Coronary artery (tissue), 2 donors: ENCODE measurements around the gene EFTUD2.

Experiments used
- DNase-seq: peaks from one replicate; pipeline ENCODE4 v3.0.0-alpha.2; 2017; ENCODE audit warnings: low spot score
- H3K27ac ChIP-seq, 2 donors: fragments of 200-600 bp; sonication (generic); one replicate each; pipeline ENCODE4 v1.5.1; 2016 to 2019
- H3K4me3 ChIP-seq: fragments of 200-600 bp; sonication (generic); 2 replicates; pipeline ENCODE4 v1.5.1; 2016; ENCODE audit warnings: mild to moderate bottlenecking, moderate library complexity
- CTCF ChIP-seq: fragments of 200-600 bp; sonication (generic); IDR thresholded peaks from one replicate; pipeline ENCODE4 v1.5.1; 2019; ENCODE audit warnings: antibody characterized with exemption

Gene EFTUD2

GRCh38 chr17:44807093-44807816 is 92.0 kb downstream of the EFTUD2 start:
- Histone ChIP-seq H3K27ac (no peak overlapping the region), H3K4me3 (no peak overlapping the region)
- DNase-seq: no peak
- no peak for TF ChIP-seq CTCF

DNA sequence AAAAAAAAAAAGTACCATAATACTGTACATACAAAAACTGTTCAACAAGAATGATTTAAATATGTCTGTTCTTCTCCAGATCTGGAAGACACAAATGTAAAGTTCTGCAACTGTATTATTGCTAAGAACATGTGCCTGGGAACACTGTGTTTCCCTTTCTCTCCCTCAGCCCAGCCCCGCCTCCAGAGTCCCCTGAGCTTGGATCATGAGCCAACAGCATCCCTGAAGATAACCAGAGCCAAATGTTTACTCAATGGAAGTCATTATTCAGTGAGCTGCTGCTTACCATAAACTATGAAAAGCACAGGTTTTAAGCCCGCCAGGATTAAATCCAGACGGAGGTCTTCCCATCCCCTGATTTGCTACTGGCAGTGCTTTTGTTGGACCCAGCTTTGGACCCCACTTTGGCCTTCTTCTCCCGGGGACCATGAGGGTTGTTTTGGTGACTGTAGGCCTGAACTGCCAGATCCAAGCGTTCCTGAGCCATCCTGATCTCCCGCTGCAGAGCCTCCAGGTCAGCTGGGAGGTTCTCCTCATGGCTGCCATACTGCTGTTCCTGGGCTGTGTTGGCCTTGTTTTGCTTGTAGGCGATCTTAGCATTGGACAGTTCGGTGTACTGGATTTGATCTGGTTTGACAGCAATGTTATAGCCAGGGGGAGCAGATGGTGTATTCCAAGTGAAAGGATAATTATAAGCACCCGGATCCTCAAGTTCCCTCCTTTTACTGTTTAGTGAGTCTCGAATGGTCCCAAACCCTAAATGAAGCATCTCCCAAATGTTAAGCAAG is 94.7 kb downstream of the EFTUD2 start:
- no peak overlapping the region for H3K4me3 ChIP-seq
- H3K27ac ChIP-seq: peak overlapping the region in 1 of 2 donors; percentile 5
- no peak for TF ChIP-seq CTCF
- no peak for DNase-seq

GRCh38 chr17:44801880-44802279 is 97.4 kb downstream of the EFTUD2 start:
- no peak for DNase-seq
- Histone ChIP-seq H3K4me3 (no peak overlapping the region), H3K27ac (peak overlapping the region in 1 of 2 donors; percentile 35)
- no peak for TF ChIP-seq CTCF
